Stimulated activated CD4-positive, alpha-beta T cell treated with anti-CD3 and anti-CD28 coated beads, Interleukin-4, amount 100 ng/mL, for 48 hours (primary cell): ENCODE data around the gene MYO9B.
"Not testable (repeated sequence)": the region's sequence is repeated elsewhere in the genome, so short reads cannot be mapped to it uniquely, and the experiment has no call there.

ENCODE experiments used
- DNase-seq, 2 donors: peaks; one replicate each; pipeline ENCODE4 v3.0.0-alpha.2; 2020; ENCODE audit warnings: low read depth in 2 of 2

The MYO9B gene

DNA sequence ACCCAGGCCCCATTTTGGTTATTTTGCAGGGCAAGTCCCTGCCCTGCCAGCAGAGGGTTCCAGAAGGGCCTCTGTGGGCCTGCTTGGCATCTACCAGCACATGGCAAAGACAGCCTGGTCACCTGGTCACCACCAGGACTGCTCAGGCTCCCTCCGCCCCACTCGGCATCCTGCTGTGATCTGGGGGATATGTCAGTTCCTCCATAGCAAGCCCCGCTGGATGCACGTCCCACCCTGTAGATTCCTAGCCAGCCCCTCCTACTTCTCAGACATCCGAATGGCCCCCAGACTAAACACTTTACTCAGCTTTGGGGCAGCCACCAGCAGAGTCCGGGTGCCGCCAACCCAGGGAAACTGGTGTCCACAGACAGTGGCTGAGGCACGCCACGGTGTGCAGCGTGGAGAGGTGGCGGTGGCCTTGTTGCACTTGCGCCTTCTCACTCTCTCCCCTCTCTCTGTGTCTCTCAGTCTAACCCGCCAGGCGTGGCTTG is 107.7 kb downstream of the MYO9B start:
- DNase-seq: no peak

DNA sequence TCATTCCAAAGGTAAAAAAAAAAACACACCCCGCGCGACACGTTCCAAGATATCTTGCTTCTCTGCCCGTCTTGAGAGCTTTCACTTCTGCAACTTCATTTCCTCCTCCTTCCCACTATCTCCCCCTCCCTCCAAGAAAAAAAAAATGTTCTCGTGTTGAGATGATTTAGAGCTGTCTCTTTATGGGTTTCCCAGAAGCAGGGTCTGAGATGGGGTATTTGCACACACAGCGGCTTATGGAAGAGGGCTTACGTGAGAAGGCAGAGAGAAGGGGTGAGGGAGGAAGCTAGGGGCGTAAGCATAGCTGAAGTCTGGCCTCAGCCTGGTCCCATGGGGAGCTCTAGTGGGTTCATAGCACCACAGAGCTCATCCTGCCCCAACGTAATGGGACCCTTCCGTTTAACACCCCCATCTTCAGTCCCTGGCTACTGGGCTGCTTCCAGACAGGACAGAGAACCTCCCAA is 108.3 kb downstream of the MYO9B start:
- no peak for DNase-seq

DNA sequence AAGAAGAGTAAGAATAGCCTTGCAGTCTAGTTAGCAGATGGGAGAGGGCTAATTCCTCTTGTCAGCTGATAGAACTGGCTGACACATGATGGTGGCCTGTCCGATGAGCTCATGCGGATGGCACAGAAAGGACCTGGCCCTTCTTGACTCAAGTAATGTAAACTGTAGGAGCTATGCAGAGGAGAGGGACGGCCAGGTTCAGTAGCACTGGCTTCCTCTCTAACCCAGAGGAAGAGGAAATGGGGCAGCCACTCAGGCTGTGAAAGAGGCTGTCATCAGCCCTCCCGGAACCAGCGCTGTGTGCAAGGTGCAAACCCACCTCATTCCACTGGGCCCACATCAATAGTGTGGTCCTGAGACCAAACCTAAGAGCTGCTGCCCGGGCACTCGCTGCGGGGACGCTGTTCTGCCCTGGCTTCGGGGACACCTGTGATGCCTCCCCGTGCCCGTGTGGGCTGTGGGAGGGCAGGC is 108.8 kb downstream of the MYO9B start:
- no peak for DNase-seq

DNA sequence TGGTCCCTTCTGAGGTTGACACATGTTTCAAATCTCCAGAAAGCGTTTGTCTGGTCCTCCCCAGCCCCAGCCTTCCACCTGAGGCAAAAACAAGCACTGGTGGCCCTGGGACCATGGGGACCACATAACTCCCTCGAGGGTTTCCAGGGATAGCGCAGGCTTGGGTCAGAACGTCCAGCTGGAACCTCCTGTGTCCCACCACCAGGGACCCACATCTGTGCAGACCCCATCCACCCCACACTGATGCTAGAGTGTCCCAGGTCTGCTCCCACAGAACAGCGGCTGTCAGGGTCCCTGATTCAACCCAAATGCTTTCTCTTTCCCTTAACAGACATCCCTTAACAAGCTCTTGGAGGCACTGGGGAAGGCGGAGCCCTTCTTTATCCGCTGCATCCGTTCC is 110.0 kb downstream of the MYO9B start:
- no peak for DNase-seq

DNA sequence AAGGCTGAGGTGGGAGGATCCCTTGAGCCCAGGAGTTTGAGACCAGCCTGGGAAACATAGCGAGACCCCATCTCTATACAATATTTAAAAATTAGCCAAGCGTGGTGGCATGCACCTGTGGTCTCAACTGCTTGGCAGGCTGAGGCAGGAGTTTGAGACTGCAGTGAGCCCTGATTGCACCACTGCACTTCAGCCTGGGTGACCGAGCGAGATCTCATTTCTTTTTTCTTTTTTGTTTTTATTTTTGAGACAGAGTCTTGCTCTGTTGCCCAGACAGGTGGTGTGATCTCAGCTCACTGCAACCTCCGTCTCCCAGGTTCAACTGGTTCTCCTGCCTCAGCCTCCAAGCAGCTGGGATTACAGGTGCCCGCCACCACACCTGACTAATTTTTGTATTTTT is 116.2 kb downstream of the MYO9B start:
- DNase-seq: not testable (repeated sequence)

DNA sequence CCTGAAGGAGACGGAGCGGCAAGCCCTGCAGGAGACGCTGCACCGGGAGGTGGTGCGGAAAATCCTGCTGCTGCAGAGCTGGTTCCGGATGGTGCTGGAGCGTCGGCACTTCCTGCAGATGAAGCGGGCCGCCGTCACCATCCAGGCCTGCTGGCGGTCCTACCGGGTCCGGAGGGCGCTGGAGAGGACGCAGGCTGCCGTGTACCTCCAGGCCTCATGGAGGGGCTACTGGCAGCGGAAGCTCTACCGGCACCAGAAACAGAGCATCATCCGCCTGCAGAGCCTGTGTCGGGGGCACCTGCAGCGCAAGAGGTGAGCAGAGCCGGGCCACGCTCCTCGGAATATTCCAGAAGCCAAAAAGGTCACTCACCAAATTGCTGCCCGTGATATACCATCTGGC is 117.2 kb downstream of the MYO9B start:
- DNase-seq: no peak

DNA sequence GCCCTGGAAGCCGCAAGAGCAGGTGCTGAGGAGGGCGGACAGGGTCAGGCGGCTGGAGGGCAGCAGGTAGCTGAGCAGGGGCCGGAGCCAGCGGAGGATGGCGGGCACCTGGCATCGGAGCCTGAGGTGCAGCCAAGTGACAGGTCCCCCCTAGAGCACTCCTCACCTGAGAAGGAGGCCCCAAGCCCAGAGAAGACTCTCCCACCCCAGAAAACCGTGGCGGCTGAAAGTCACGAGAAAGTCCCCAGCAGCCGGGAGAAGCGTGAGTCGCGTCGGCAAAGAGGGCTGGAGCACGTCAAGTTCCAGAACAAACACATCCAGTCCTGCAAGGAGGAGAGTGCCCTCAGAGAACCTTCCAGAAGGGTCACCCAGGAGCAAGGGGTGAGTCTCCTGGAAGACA is 119.0 kb downstream of the MYO9B start:
- DNase-seq: no peak

DNA sequence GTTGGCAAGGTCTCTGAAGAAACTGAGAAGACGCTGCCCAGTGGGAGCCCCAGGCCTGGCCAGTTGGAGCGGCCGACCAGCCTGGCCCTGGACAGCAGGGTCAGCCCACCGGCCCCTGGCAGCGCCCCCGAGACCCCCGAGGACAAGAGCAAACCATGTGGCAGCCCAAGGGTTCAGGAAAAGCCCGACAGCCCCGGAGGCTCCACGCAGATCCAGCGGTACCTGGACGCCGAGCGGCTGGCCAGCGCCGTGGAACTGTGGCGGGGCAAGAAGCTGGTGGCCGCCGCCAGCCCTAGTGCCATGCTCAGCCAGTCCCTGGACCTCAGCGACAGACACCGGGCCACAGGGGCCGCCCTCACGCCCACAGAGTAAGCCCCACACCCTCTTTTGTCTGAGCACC is 119.5 kb downstream of the MYO9B start:
- DNase-seq: no peak

DNA sequence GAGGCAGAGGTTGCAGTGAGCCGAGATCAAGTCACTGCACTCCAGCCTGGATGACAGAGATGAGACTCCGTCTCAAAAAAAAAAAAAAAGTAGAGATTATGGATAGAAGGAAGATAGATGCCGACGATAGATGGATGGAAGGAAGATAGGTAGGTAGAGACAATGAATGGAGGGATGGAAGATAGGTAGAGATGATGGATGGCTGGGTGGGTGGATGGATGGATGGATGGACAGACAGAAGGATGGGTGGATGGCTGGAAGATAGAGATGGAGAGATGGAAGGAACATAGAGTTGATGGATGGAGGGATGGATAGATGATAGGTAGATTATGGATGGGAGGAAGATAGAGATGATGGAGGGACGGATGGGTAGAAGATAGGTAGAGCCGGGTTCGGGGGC is 121.0 kb downstream of the MYO9B start:
- no peak for DNase-seq

DNA sequence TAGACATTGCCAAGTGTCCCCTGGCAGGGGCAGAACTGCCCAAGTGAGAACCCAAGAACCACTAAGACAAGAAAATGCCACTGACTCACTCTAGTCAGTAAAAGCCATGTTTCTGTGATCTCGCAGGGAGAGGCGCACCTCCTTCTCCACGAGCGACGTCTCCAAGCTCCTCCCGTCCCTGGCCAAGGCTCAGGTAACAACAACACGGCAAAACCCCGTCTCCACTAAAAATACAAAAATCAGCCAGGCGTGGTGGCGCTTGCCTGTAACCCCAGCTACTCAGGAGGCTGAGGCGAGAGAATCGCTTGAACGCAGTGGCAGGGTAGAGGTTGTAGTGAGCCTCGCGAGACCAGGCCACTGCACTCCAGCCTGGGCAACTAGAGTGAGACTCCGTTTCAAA is 122.1 kb downstream of the MYO9B start:
- DNase-seq: no peak

DNA sequence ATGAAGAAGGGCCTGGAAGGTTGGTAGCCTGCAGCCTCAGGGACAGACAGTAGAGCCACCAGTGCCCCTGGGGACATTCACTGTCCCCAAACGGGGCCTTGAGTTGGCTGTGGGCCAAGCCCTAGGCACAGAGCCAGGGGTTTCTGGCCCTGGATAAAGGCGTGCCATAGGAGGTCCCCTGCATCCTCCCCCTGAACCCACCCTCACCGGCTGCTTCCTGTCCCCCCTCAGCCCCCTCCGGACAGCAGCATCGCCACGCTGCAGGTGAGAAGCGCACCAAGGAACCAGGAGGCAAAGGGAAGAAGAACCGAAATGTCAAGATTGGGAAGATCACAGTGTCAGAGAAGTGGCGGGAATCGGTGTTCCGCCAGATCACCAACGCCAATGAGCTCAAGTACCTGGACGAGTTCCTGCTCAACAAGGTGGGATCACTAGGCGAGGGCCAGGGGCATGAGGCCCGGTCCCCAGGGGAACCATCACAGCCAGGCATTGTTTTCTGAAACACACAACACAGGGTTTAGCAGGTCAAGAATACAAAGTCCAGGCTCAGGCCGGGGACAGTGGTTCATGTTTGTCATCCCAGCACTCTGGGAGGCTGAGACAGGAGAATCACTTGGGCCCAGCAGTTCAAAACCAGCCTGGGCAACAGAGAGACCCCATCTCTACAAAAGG is 125.0 kb downstream of the MYO9B start:
- no peak for DNase-seq

DNA sequence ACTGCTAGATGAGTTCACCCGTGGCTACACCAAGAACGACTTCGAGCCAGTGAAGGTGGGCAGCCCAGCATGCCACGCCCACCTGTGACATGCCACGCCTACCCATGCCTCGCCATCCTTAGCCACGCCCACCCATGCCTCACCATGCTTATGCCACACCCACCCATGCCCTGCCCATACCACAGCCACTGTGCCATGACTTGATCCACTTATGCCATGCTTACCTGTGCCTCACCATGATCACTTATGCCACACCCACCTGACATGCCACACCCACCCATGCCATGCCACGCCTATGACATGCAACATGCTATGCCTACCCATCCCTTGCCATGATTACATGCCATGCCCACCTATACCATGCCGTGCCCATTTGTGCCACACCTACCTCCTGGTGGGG is 126.7 kb downstream of the MYO9B start:
- DNase-seq: no peak

DNA sequence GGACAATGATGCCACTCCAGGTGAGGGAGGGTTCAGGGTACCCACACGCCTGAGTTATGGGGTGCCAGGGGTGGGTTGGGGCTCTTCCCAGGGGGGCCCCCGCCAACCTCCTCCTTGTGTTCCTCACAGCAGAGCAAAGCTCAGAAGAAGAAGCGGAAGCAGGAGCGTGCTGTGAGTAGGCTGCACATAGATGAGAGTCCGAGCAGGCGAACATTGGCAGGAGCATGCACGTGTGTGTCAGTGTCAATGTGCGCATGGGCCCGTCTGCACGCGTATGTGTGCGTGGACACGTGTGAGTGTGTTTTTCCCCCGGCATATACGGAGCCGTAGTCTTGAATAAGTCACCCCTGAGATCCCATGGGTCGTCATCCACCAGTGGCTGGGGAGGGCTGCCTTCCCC is 127.1 kb downstream of the MYO9B start:
- DNase-seq: no peak

DNA sequence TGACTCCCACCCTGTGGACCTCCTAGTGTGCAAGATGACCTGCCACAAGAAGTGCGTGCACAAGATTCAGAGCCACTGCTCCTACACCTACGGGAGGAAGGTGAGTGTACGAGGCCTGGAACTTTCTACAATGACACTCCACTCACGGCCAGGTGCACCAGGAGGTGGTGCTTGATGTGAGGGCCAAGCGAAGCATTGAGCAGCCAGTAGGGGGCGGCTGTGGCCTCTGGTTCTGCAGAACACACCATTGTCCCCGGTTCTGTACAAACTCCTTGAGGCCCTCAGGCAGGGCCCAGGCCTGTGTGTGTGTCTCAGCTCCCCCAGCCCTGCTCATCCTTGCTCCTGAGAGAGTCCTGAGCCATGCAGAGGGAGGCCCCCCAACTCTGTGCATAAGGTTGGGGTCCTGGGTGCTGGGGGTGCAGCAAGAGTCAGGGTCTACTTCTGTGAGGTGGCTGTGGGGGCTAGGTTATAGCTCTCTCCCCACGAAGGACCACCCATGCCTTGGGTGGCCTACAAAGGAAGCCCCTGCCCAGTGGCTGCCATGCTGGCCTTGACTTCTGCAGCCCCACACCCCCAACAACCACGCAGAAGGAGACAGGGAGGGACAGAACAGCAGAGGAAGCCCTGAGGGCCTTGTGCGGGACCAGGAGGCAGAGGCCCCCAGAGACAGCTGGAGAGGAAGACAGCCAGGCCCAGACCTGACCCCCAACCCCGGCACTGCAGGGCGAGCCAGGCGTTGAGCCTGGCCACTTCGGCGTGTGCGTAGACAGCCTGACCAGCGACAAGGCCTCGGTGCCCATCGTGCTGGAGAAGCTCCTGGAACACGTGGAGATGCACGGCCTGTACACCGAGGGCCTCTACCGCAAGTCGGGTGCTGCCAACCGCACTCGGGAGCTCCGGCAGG is 129.9 kb downstream of the MYO9B start:
- DNase-seq: peak; percentile 48 to 54

DNA sequence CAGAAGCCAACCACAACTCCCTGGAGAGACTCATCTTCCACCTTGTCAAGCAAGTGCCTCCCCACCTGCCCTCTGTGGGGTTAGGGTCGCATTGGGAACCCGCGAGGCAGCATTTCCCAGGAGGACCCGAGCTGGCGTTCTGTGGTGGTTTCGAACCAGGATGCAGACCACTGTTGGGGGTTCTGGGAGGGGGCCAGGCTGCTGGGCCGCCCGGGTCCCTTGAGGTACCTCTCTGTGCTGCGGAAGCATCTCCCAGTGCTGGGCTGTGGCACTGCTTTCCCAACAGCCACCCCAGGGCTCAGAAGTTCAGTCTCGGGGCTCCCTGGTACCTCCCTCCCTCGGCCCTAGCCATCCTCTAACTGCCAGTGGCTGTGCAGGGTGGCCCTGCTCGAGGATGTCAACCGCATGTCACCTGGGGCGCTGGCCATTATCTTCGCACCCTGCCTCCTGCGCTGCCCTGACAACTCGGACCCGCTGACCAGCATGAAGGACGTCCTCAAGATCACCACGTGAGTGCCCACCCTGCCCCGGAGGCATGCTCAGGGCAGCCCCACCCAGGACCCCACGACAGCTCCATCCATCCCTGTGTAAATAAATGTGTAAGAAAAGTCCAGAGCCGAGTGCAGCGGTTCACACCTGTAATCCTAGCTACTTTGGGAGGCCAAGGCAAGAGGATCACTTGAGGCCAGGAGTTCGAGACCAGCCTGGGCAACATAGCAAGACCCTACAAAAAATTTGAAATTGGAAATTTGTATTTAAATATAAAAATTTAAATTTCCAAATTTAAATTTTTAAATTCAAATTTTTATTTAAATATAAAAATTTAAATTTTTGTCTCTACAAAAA is 131.4 kb downstream of the MYO9B start:
- no peak for DNase-seq

DNA sequence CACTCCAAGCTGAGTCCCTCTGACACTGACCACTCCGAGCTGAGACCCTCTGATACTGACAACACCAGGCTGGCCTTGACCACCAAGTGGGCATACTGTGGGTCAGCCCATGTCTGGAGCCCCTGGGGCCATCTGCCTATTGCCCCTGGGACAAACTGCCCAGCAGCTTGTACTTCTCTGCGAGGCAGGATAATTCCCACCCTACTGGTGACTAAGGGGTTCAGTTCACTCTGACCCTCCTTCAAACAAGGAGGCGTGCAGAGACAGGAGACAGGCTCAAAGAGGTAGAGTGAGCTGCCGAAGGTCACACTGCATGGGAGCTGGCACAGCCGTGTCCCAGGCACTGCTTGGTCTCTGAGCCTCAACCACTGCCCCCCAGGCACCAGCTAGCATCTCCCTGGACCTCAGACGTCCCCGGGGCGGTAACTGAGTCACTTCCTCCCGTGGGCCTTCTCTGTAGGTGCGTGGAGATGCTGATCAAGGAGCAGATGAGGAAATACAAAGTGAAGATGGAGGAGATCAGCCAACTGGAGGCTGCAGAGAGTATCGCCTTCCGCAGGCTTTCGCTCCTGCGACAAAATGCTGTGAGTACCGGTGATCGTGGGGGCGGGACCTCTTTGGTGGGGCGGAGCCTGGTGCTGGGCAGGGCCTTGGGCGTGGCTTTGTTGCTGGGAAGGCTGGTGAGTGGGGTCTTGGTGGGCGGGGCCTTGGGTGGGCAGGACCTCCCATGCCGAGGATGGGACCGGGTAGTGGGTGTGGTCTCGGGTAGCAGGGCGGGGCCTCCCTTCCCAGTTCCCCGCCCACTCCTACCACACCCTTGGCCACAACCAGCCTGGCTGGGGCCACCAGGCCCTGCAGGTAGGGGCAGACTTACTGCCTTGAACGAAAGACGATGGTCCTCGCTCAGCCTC is 133.8 kb downstream of the MYO9B start:
- peak; percentile 47 to 51 for DNase-seq

DNA sequence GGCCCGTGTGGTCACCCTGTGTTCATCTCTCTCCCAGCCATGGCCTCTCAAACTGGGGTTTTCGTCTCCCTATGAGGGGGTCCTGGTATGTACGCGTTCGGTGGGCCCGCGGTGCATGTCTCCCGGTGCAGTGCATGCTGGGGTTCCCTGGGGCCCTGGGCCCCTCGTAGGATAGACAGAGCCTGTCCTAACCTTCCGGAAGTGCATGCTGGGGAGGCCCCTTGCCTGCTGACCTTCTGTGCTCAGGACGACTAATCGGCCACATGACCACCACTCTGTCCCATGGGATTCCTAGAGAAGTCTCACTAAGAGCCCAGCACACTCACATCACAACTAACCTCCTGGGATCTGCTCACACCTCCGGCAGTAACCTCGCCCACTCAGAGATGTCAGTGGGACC is 134.7 kb downstream of the MYO9B start:
- DNase-seq: no peak

DNA sequence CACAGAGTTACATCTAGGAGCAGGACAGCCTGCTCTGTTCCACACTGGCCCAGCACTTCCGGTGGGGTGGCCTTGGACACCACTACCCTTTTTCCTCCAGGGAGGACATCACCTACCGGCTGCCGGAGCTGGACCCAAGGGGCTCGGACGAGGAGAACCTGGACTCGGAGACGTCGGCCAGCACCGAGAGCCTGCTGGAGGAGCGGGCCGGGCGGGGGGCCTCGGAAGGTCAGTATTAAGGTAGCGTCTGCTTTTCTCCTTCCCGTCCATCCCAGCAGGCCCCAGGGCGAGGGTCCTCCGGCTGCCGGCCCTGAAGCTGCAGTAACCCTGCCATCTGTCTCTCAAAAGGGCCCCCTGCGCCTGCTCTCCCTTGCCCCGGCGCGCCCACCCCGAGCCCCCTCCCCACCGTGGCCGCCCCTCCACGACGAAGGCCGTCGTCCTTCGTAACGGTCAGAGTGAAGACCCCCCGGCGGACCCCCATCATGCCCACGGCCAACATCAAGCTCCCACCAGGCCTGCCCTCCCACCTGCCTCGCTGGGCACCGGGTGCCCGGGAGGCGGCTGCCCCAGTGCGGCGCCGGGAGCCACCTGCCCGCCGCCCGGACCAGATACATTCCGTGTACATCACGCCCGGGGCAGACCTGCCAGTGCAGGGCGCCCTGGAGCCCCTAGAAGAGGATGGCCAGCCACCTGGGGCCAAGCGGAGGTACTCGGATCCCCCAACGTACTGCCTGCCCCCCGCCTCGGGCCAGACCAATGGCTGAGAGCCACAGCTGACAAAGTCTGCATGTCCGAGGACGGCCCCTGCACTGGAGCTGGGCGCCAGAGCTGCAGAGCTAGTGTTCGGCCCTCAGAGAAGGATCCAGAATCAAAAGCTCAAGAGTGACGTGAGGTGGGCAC is 136.2 kb downstream of the MYO9B start:
- no peak for DNase-seq

DNA sequence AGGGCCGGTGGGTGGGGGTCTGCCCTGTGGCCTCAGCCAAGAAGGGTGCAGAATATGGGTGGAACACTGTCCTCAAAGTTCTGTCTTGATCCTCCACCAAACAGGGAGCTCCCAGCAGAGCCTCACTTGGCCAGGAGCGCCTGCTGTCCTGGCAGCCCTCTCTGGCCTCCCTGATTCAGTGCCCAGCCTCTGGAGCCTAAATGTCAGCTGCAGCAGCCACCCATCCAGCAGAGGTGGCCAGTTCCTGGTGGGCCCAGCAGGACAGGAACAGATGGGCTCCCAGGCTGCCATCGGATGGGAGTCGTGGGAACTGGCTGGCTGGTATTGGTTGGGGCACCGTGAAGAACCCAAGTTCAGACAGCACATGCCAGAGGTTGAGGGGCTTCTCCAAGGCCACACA is 137.8 kb downstream of the MYO9B start:
- no peak for DNase-seq
